ENCODE data around the gene SKIC8. TPM values are rescaled to one million over a fixed set of nuclear protein-coding genes. Genes with fewer than 3 reads are reported as not detected.

SKIC8 gene
- total and polyA plus RNA-seq, 2 of the 13 experiments (the other 11 are each of a cell fraction or from before 2014, with no cell fraction given): 69.5 to 70.6 TPM

- TF ChIP-seq RFXAP (CRISPR knock-in tag; IDR thresholded peaks at IDR 0.05; ENCODE audit: borderline replicate concordance) (peak; percentile 65; the same call in 1 of the 2 replicates), ZNF878 (CRISPR knock-in tag; IDR thresholded peaks at IDR 0.05) (no peak), ZNF839 (CRISPR knock-in tag; IDR thresholded peaks at IDR 0.05; ENCODE audit: borderline replicate concordance) (peak; percentile 87; the same call in 1 of the 2 replicates), MLX (CRISPR knock-in tag; IDR thresholded peaks at IDR 0.05) (no peak; the same call in 1 of the 2 replicates), MAF1 (CRISPR knock-in tag; IDR thresholded peaks at IDR 0.05; ENCODE audit: borderline replicate concordance) (no peak), ZNF318 (CRISPR knock-in tag; IDR thresholded peaks at IDR 0.05) (0 out of 2 replicates have a peak, but pooled peaks have one; percentile 67), NCOA5 (CRISPR knock-in tag; IDR thresholded peaks at IDR 0.05) (no peak), SOX6 (IDR thresholded peaks at IDR 0.05) (no peak), SOX6 (CRISPR knock-in tag; IDR thresholded peaks at IDR 0.05) (peak; percentile 24; the same call in 1 of the 2 replicates)
- TF ChIP-seq, protein P1, sequence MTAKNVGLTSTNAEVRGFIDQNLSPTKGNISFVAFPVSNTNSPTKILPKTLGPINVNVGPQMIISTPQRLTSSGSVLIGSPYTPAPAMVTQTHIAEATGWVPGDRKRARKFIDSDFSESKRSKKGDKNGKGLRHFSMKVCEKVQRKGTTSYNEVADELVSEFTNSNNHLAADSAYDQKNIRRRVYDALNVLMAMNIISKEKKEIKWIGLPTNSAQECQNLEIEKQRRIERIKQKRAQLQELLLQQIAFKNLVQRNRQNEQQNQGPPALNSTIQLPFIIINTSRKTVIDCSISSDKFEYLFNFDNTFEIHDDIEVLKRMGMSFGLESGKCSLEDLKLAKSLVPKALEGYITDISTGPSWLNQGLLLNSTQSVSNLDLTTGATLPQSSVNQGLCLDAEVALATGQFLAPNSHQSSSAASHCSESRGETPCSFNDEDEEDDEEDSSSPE (CRISPR knock-in tag; IDR thresholded peaks at IDR 0.05): peak; percentile 64
- TF ChIP-seq, protein P2, sequence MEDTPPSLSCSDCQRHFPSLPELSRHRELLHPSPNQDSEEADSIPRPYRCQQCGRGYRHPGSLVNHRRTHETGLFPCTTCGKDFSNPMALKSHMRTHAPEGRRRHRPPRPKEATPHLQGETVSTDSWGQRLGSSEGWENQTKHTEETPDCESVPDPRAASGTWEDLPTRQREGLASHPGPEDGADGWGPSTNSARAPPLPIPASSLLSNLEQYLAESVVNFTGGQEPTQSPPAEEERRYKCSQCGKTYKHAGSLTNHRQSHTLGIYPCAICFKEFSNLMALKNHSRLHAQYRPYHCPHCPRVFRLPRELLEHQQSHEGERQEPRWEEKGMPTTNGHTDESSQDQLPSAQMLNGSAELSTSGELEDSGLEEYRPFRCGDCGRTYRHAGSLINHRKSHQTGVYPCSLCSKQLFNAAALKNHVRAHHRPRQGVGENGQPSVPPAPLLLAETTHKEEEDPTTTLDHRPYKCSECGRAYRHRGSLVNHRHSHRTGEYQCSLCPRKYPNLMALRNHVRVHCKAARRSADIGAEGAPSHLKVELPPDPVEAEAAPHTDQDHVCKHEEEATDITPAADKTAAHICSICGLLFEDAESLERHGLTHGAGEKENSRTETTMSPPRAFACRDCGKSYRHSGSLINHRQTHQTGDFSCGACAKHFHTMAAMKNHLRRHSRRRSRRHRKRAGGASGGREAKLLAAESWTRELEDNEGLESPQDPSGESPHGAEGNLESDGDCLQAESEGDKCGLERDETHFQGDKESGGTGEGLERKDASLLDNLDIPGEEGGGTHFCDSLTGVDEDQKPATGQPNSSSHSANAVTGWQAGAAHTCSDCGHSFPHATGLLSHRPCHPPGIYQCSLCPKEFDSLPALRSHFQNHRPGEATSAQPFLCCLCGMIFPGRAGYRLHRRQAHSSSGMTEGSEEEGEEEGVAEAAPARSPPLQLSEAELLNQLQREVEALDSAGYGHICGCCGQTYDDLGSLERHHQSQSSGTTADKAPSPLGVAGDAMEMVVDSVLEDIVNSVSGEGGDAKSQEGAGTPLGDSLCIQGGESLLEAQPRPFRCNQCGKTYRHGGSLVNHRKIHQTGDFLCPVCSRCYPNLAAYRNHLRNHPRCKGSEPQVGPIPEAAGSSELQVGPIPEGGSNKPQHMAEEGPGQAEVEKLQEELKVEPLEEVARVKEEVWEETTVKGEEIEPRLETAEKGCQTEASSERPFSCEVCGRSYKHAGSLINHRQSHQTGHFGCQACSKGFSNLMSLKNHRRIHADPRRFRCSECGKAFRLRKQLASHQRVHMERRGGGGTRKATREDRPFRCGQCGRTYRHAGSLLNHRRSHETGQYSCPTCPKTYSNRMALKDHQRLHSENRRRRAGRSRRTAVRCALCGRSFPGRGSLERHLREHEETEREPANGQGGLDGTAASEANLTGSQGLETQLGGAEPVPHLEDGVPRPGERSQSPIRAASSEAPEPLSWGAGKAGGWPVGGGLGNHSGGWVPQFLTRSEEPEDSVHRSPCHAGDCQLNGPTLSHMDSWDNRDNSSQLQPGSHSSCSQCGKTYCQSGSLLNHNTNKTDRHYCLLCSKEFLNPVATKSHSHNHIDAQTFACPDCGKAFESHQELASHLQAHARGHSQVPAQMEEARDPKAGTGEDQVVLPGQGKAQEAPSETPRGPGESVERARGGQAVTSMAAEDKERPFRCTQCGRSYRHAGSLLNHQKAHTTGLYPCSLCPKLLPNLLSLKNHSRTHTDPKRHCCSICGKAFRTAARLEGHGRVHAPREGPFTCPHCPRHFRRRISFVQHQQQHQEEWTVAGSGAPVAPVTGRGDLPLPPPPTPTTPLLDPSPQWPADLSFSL (CRISPR knock-in tag; IDR thresholded peaks at IDR 0.05): no peak
Observed at GRCh38 chr15:78299101-78299930, at the start of gene SKIC8 (continued).
